ENCODE results near the gene CYP2W1.
A peak's percentile ranks its signal among the peaks of the same experiment; 100 is the strongest.
"Not testable (repeated sequence)": the region's sequence is repeated elsewhere in the genome, so short reads cannot be mapped to it uniquely, and the experiment has no call there.

The CYP2W1 gene

DNA sequence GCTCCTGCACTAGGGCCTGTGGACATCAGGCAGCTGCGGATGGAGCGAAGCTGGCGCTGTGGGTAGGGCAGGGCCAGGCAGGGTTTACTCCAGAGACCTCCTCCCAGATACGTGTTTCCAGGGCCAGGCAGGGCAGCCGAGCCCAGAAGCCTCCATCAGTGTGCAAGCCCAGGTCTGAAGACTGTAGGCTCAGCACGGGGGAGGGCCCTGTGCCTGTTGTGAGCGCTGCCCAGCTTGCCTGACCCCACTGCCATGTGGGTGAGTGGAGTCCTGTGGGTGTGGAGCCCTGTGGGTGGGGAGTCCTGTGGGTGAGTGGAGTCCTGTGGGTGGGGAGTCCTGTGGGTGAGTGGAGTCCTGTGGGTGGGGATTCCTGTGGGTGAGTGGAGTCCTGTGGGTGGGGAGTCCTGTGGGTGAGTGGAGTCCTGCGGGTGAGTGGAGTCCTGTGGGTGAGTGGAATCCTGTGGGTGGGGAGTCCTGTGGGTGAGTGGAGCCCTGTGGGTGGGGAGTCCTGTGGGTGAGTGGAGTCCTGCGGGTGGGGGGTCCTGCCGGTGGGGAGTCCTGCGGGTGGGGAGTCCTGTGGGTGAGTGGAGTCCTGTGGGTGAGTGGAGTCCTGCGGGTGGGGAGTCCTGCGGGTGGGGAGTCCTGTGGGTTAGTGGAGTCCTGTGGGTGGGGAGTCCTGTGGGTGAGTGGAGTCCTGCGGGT is 18.2 kb downstream of the CYP2W1 start:
- H3K4me3 ChIP-seq (ENCODE audit: low read depth, low read length) = not testable (repeated sequence)

DNA sequence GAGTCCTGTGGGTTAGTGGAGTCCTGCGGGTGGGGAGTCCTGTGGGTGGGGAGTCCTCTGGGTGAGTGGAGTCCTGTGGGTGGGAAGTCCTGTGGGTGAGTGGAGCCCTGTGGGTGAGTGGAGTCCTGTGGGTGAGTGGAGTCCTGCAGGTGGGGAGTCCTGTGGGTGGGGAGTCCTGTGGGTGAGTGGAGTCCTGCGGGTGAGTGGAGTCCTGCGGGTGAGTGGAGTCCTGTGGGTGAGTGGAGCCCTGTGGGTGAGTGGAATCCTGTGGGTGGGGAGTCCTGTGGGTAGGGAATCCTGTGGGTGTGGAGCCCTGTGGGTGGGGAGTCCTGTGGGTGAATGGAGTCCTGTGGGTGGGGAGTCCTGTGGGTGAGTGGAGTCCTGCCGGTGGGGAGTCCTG is 19.0 kb downstream of the CYP2W1 start:
- not testable (repeated sequence) for H3K23ac ChIP-seq (ENCODE audit: low read length); H2BK12ac ChIP-seq (ENCODE audit: low read length); H4K91ac ChIP-seq (ENCODE audit: low read depth, low read length); H2BK120ac ChIP-seq (ENCODE audit: insufficient read depth, low read length, poor library complexity); H3K79me2 ChIP-seq (ENCODE audit: control insufficient read depth, insufficient read depth, low read length, poor library complexity); H3K9ac ChIP-seq (ENCODE audit: low read length); H2AK5ac ChIP-seq (ENCODE audit: low read length); H3K18ac ChIP-seq (ENCODE audit: low read length); DNase-seq; H3K4me1 ChIP-seq (ENCODE audit: control insufficient read depth in 1 of 2, insufficient read depth in 2 of 2, low read length in 2 of 2); H2BK5ac ChIP-seq (ENCODE audit: low read depth, low read length, poor library complexity); H3K14ac ChIP-seq (ENCODE audit: low read length); H4K8ac ChIP-seq (ENCODE audit: low read depth, low read length); H3K27me3 ChIP-seq (ENCODE audit: insufficient read depth, low read length); H3K79me1 ChIP-seq (ENCODE audit: low read length); H3K9me3 ChIP-seq (ENCODE audit: insufficient read depth, low read depth, low read length); H3K4me2 ChIP-seq (ENCODE audit: low read length); H3K27ac ChIP-seq (ENCODE audit: low read depth, low read length); H2AFZ ChIP-seq (ENCODE audit: insufficient read depth, low read length, poor library complexity); H3K4ac ChIP-seq (ENCODE audit: low read depth, low read length); H3K4me3 ChIP-seq (ENCODE audit: low read depth, low read length); H4K12ac ChIP-seq (ENCODE audit: low read depth, low read length)
- H3K36me3 ChIP-seq (ENCODE audit: control insufficient read depth in 1 of 2, insufficient read depth in 2 of 2, low read length in 2 of 2) = peaks cover 5 to 10% of the 10 kb centered on the region in 2 experiments
- WGBS (ENCODE audit: extremely low coverage, insufficient coverage, insufficient read length) = no CpG with 5 or more reads among the region's 4 CpGs

More for the DNA sequence above, 18.2 kb downstream of the CYP2W1 start:
- not testable (repeated sequence) for H3K4me2 ChIP-seq (ENCODE audit: low read length); H3K9ac ChIP-seq (ENCODE audit: low read length); H4K12ac ChIP-seq (ENCODE audit: low read depth, low read length); H4K8ac ChIP-seq (ENCODE audit: low read depth, low read length); H2BK5ac ChIP-seq (ENCODE audit: low read depth, low read length, poor library complexity); H3K27ac ChIP-seq (ENCODE audit: low read depth, low read length); H2BK120ac ChIP-seq (ENCODE audit: insufficient read depth, low read length, poor library complexity); H3K4me1 ChIP-seq (ENCODE audit: control insufficient read depth in 1 of 2, insufficient read depth in 2 of 2, low read length in 2 of 2); H2AFZ ChIP-seq (ENCODE audit: insufficient read depth, low read length, poor library complexity); H3K23ac ChIP-seq (ENCODE audit: low read length); H3K14ac ChIP-seq (ENCODE audit: low read length); H3K18ac ChIP-seq (ENCODE audit: low read length); H3K79me1 ChIP-seq (ENCODE audit: low read length); H2BK12ac ChIP-seq (ENCODE audit: low read length); H2AK5ac ChIP-seq (ENCODE audit: low read length); H3K27me3 ChIP-seq (ENCODE audit: insufficient read depth, low read length); H3K4ac ChIP-seq (ENCODE audit: low read depth, low read length); H3K79me2 ChIP-seq (ENCODE audit: control insufficient read depth, insufficient read depth, low read length, poor library complexity); H3K9me3 ChIP-seq (ENCODE audit: insufficient read depth, low read depth, low read length)
- peaks cover 3 to 13% of the 10 kb centered on the region in 2 experiments for H3K36me3 ChIP-seq (ENCODE audit: control insufficient read depth in 1 of 2, insufficient read depth in 2 of 2, low read length in 2 of 2)
- H4K91ac ChIP-seq (ENCODE audit: low read depth, low read length) = peak overlapping the region; percentile 53
- DNase-seq = peak; percentile 75 to 81
- WGBS (ENCODE audit: extremely low coverage, insufficient coverage, insufficient read length) = no CpG with 5 or more reads among the region's 14 CpGs

DNA sequence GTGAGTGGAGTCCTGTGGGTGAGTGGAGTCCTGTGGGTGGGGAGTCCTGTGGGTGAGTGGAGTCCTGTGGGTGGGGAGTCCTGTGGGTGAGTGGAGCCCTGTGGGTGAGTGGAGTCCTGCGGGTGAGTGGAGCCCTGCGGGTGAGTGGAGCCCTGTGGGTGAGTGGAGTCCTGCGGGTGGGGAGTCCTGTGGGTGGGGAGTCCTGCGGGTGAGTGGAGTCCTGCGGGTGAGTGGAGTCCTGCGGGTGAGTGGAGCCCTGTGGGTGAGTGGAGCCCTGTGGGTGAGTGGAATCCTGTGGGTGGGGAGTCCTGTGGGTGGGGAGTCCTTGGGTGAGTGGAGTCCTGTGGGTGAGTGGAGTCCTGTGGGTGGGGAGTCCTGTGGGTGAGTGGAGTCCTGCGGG is 19.5 kb downstream of the CYP2W1 start:
- H3K4ac ChIP-seq (ENCODE audit: low read depth, low read length); H3K23ac ChIP-seq (ENCODE audit: low read length); H2BK120ac ChIP-seq (ENCODE audit: insufficient read depth, low read length, poor library complexity); H2BK12ac ChIP-seq (ENCODE audit: low read length); H4K8ac ChIP-seq (ENCODE audit: low read depth, low read length); H3K4me1 ChIP-seq (ENCODE audit: control insufficient read depth in 1 of 2, insufficient read depth in 2 of 2, low read length in 2 of 2); H2AK5ac ChIP-seq (ENCODE audit: low read length); H3K79me2 ChIP-seq (ENCODE audit: control insufficient read depth, insufficient read depth, low read length, poor library complexity); H3K9me3 ChIP-seq (ENCODE audit: insufficient read depth, low read depth, low read length); H3K18ac ChIP-seq (ENCODE audit: low read length); H4K12ac ChIP-seq (ENCODE audit: low read depth, low read length); H4K91ac ChIP-seq (ENCODE audit: low read depth, low read length); H3K79me1 ChIP-seq (ENCODE audit: low read length); H3K4me3 ChIP-seq (ENCODE audit: low read depth, low read length); H3K14ac ChIP-seq (ENCODE audit: low read length); H2AFZ ChIP-seq (ENCODE audit: insufficient read depth, low read length, poor library complexity); H2BK5ac ChIP-seq (ENCODE audit: low read depth, low read length, poor library complexity); H3K9ac ChIP-seq (ENCODE audit: low read length); DNase-seq; H3K27me3 ChIP-seq (ENCODE audit: insufficient read depth, low read length); H3K27ac ChIP-seq (ENCODE audit: low read depth, low read length); H3K4me2 ChIP-seq (ENCODE audit: low read length): not testable (repeated sequence)
- H3K36me3 ChIP-seq (ENCODE audit: control insufficient read depth in 1 of 2, insufficient read depth in 2 of 2, low read length in 2 of 2) = peaks cover 9 to 13% of the 10 kb centered on the region in 2 experiments
- WGBS (ENCODE audit: extremely low coverage, insufficient coverage, insufficient read length) = no CpG with 5 or more reads among the region's 7 CpGs

DNA sequence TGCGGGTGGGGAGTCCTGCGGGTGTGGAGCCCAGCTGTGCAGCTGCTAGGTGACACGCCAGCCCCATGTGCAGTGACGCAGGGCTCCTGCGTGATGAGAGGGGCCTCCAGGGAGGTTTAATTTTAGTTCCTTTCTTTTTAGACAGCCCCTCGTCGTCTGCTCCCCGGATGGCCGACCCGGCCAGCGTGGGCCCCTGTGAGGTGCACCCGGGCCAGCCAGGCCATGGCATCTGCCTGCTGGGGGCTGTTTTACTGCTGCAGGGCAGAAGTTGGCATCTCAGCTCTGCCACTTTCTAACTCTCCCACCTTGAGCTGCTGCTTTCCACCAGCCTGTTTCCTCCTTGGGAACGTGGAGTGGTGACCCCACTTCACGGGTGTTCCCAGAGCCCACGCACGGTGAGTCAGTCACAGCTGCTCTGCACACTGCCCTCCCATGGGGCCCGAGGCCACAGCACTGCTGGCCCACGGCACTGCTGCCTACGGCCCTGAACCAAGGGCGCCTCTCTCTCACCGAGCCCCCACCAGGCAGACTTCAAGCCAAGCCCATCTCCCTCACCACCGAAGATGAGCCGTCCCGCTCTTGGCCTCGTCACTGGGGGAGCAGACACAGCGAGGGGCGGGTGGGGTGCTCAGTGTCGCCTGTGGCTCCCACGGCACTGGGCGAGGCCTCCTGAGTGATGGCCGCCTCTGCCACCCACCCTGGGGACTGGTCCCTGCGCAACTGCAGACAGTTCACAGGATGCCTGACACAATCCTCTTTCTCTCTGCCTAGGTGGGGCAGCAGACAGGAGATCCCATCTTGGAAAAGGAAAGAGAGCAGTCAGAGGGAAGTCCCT is 21.3 kb downstream of the CYP2W1 start:
- Histone ChIP-seq H3K36me3 (ENCODE audit: control insufficient read depth in 1 of 2, insufficient read depth in 2 of 2, low read length in 2 of 2) (peaks cover 16 to 19% of the 10 kb centered on the region in 2 experiments), H3K27me3 (ENCODE audit: insufficient read depth, low read length) (no peaks in the 10 kb centered on the region), H3K4ac (ENCODE audit: low read depth, low read length) (no peak overlapping the region), H4K91ac (ENCODE audit: low read depth, low read length) (no peak overlapping the region), H2AFZ (ENCODE audit: insufficient read depth, low read length, poor library complexity) (no peak overlapping the region), H3K79me2 (ENCODE audit: control insufficient read depth, insufficient read depth, low read length, poor library complexity) (no peaks in the 10 kb centered on the region), H3K4me1 (ENCODE audit: control insufficient read depth in 1 of 2, insufficient read depth in 2 of 2, low read length in 2 of 2) (peaks cover 0 to 3% of the 10 kb centered on the region in 2 experiments), H3K79me1 (ENCODE audit: low read length) (no peaks in the 10 kb centered on the region), H3K9me3 (ENCODE audit: insufficient read depth, low read depth, low read length) (peaks cover 6% of the 10 kb centered on the region), H3K23ac (ENCODE audit: low read length) (no peak overlapping the region), H3K4me2 (ENCODE audit: low read length) (no peak overlapping the region), H2BK120ac (ENCODE audit: insufficient read depth, low read length, poor library complexity) (no peak overlapping the region), H4K12ac (ENCODE audit: low read depth, low read length) (no peak overlapping the region), H2AK5ac (ENCODE audit: low read length) (no peak overlapping the region), H3K4me3 (ENCODE audit: low read depth, low read length) (no peak overlapping the region), H3K14ac (ENCODE audit: low read length) (no peak overlapping the region), H3K9ac (ENCODE audit: low read length) (no peak overlapping the region), H3K27ac (ENCODE audit: low read depth, low read length) (no peak overlapping the region), H2BK5ac (ENCODE audit: low read depth, low read length, poor library complexity) (no peak overlapping the region), H2BK12ac (ENCODE audit: low read length) (no peak overlapping the region), H3K18ac (ENCODE audit: low read length) (no peak overlapping the region), H4K8ac (ENCODE audit: low read depth, low read length) (no peak overlapping the region)
- no CpG with 5 or more reads among the region's 32 CpGs for WGBS (ENCODE audit: extremely low coverage, insufficient coverage, insufficient read length)
- DNase-seq = no peak
